GM18909 (cell line): ENCODE data around the gene DUSP28.

Source experiments
- ATAC-seq: cut with Tn5 transposase; IDR thresholded peaks from one replicate; pipeline ENCODE4 v1.9.1; 2021; ENCODE audit warnings: mild to moderate bottlenecking; ENCODE audit not compliant: unreplicated experiment, poor library complexity

Gene DUSP28

GRCh38 chr2:240584486-240585031, 24.4 kb downstream of the DUSP28 start:
- peak; percentile 52 for ATAC-seq

DNA sequence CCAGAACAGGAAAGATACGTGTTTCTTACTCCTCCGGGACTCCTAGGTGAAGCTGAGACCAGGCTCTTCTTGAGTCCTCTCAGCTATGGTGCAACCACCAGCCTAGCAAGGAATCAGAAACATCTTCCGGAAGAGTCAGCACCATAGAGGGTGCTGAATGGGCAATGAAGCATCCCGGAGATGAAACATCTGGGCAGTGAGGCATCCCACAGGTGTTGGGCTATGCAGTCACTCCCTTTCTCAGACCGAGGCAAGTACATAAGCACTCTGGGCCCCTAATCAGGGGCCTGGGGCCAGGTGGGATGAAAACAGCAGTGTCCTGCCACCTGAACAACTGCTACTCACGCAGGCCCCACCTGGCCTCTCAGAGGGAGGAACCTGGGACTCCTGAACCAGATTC, 24.9 kb downstream of the DUSP28 start:
- ATAC-seq = peak; percentile 32

- no peak for ATAC-seq
Measured at GRCh38 chr2:240585681-240586197, 25.6 kb downstream of the DUSP28 start.

DNA sequence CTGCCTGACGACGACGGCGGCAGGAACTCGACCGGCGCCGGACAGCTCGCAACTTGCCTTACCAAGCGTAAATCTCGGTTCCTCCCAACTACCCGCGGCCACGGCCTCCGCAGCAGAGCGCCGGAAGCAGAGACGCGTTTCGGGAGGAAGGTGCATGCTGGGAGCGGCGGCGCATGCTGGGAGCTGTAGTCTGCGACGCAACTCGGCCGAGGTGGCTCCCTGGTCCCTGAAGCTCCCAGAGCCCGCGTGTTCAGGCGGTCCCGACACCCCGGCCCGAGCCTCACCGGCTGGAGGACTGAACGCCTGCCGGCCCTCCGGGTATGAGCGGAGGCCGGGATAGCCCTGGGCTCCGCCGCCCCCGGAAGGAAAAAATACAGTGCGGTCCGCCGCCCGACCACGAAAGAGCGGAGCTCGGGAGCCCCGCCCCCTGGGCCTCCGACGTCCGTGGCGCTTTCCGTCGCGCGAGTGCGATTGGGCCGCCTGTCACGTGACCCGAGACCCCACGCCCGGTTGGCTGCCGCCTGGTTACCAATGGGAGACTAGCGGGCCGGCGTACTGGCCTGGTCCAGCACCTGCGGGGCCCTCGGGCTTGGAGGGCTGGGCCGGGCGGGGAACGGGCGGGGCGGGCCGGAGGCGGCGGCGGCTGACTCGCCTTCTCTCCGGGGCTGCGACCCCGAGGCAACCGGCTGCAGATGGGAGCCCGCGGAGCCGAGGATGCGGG, 26.2 kb downstream of the DUSP28 start, which contains the start of gene CAPN10:
Gene CAPN10, plus strand, starts transcription at position 537 of the 721 bp plus-strand sequence. Its CDS starts 178 bp downstream, at position 715.
- ATAC-seq = peak; percentile 68

DNA sequence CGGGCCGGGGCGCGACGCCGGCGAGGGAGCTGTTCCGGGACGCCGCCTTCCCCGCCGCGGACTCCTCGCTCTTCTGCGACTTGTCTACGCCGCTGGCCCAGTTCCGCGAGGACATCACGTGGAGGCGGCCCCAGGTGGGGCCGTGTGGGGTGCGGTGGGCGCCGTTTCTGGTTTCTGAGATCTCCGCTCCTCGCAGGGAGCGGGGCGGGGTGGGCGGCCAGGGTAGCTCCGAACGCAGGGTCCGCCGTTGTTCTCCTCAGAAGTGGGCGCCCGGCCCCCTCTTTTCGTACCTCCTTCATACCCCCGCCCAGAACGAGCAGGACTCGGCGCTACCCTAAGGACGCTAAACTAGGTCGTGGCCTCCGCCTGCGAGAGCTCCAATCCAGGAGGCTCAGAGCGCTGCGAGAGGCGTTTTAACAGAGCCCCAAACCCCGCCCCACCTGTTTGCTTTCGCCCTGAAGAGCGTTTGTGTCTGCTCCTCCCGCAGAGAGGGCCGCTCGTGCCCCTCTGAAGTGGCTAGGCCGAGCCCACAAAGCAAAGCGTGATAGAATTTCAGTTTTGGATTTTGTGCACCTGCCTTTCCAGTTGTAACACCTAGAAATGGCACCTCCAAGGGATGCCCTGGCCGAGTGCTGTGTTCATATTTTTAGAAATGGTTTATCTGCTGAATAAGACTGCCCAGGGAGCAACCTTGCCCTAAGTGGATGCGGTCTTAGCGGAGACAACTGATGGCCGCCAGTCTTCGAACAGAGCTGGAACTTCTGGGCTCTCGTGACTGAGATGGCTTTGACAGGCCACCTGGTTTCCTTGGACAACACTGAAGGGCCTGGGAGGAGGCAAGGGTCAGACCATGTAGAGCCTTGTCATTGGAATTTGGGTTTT, 27.0 kb downstream of the DUSP28 start:
- ATAC-seq = peak; percentile 3

GRCh38 chr2:240588006-240588655, 28.0 kb downstream of the DUSP28 start:
- ATAC-seq = no peak

- ATAC-seq = no peak
Measured at GRCh38 chr2:240588669-240589068, 28.5 kb downstream of the DUSP28 start.

DNA sequence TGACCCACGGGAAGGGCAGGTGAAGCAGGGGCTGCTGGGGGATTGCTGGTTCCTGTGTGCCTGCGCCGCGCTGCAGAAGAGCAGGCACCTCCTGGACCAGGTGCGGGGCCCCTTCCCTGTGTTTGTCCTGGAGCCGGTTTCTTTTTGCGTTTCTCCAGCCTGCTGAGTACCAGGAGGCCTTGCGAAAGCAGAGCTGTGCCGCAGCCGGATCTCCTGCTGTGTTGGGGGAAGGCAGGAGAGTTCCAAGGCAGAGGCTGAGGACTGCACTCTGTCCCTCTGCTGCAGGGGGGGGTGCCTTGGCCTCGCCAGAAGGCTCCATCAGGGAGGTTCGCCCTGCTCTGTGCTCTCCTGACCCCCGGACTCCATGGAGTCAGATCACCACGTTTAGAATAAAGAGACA, 29.2 kb downstream of the DUSP28 start:
- ATAC-seq = no peak

DNA sequence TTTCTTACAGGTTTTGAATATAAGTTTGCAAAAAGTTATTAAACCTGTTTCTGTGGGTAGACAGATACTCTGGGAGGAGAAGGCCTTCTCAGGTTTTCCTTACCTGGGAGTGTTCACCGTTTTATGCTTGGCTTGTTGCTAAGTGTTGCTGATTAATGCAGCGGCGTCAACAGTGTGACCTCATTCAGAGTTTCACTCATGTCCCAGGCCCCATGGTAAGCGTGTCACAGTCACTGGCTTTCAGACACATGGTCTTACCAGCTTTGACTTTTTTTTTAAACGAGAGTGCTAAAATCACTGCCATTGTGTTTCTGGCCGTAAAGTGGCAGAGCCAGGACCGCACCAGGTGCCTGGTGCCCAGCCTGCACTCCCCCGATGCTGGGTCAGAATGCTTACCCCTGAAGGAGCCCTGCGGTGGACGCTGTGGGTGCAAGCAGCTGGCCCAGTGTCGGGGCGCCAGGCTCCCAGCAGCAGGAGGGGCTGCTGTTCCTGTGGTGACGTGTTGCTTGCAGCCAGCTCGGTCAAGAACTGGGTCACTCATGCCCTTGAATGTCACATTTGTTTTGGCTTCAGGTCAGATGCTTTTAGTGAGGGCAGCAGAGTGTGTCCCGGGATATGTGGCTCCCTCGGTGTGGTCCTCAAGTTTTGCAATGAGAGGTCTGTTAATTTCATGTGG, 29.8 kb downstream of the DUSP28 start:
- ATAC-seq = no peak

- ATAC-seq = no peak
Measured at GRCh38 chr2:240590681-240591111, 30.5 kb downstream of the DUSP28 start.

DNA sequence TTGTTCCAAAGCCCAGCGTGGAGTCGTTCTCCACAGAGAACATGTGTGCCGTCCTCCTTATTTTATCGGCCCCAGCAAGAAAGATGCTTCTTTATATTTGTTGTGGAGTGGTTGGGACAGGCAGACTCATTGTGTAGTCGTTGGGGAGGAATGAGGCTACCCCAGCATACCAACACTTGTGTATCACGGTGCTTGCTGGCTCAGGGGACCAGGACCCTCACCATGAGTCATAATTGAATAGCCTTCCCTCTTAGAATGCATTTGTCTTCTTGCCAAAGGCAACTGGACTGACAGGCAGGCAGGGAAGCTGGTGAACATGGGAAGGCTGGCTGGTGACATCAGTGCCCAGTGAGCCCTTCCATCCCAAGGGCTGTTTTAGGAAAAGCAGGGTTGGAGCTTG, 31.1 kb downstream of the DUSP28 start:
- no peak for ATAC-seq

DNA sequence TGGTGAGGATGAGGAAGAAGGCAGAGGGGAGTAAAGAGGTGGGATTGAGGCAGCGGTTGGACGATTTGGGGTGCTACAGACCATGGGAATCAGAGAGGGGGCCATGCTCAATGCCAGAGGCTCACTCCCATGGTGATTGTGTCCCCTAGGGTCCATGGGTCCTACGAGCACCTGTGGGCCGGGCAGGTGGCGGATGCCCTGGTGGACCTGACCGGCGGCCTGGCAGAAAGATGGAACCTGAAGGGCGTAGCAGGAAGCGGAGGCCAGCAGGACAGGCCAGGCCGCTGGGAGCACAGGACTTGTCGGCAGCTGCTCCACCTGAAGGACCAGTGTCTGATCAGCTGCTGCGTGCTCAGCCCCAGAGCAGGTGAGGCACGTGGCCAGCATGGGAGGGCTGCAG, 31.6 kb downstream of the DUSP28 start:
- no peak for ATAC-seq

DNA sequence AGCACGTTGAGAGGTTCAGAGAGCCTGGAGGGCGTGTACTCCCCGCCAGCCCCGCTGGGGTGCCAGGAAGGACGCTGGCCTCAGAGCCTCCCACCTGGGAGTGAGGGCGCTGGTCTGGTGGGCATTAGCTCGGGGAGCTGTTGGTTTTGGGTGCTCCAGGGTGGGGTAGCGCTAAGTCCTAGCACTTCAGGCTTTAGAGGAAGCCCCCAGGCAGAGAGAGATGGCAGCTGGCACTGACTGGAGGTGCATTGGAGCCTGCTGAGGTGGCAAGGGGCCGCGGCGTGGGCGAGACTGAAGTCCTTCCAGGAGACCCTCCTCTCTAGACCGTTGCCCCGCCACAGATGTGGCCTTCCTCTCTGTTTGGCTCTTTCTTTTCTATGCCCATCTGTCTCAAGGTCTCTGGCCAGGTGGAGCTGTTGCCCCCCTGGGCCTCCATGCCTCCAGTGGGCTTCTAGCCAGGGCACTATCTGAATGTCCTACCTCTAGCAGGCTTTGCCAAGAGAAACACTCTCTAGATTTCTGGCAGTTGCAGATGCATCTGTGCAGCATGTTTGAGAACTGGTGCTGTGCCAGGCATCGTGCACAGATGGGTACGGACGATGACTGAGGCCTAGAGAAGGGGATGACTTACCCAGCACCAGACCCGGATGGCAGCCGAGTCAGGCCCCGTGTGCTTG, 33.0 kb downstream of the DUSP28 start:
- ATAC-seq = no peak

DNA sequence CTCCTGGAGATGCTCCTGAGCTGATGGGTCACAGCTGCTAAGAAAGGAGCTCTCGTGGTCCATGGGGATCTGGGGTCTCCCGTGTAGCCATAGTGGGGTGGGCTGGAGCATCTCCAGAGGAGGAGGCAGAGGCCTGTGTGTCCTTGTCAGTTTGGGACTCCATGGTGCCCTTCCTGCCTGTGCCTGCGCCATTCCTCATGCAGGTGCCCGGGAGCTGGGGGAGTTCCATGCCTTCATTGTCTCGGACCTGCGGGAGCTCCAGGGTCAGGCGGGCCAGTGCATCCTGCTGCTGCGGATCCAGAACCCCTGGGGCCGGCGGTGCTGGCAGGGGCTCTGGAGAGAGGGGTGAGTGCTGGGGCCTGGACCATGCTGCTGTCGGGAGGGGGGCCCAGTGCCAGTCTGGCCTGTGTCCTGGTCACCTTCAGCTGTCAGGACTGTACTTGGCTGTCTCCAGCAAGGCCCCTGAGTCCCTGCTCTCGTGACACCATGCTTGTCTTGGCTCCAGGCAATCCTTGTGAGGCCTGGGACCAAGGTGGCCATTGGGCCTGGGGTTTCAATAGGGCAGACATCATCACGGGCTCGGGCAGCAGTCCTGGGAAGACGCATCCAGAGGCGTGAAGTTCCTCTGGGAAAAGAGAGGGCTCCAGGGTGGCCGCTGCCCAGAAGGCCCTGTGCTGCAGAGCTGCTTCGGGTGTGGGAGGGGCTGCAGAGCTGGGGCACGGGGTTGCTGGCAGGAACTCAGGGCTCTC, 33.7 kb downstream of the DUSP28 start:
- no peak for ATAC-seq

- no peak for ATAC-seq
Measured at GRCh38 chr2:240594511-240595380, 34.6 kb downstream of the DUSP28 start.

DNA sequence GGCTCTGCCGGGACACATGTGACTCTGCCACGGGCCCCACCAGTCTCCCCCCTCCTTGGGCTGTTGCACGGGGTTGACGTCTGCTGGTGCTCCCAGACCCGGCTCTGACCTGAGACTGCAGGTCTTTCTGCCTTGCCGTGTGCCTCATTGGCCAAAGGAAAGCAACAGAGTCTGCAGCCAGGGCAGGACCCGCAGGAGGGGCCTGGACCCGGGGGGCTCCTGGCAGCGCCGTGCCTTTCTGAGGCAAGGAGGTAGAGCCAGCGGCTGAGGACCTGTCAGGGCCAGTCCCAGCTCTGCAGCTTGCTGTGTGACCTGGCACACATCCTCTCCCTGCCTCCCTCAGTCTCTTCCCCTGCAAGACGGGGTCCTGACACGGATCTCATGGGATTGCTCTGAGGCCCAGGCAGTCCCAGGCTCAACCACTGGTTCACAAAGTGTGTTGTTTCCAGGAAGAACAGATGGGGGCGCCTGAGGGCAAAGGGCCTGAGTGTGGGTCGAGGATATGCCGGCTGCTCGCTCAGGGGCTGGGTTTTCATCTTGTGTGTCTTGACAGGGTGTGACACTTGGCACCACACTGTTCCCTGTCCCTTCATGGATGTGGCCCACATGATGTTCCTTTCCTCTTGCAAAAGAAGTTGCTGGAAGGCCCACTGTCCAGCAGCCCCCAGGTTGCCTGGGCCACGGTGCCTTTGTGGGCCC, 35.4 kb downstream of the DUSP28 start:
- no peak for ATAC-seq

DNA sequence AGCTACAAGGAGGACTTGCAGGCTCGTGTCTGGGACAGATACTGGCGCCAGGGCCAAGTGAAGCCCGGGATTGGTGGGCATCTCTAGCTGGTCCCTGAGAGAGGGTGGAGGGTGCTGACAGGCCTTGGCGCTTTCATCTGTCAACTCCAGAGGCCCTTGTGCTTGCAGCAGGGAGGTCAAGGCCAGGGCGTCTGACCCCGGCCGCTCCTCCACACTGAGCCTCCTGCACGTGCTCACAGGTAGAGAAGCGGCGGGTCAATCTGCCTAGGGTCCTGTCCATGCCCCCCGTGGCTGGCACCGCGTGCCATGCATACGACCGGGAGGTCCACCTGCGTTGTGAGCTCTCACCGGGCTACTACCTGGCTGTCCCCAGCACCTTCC, 35.9 kb downstream of the DUSP28 start:
- ATAC-seq = no peak
